K562 (cell line): ENCODE results near the gene FRMD3. TPM values are rescaled to one million over a fixed set of nuclear protein-coding genes. Genes with fewer than 3 reads are reported as not detected.

Source experiments
- ATAC-seq: fragments of 200-7000 bp; cut with Tn5 transposase; 3 replicates; pipeline ENCODE4 v1.9.1; 2020; ENCODE audit warnings: moderate library complexity
- BruUV-seq: library from RNA; stranded (reverse); fragments of 400-500 nt; replicated peaks from 2 replicates; lab custom pipeline; 2021; lab: Mats Ljungman, UMichigan
- CTCF ChIA-PET: fragments of 300-600 bp; formaldehyde crosslinking; extraction: SDS; loops from one replicate; lab custom pipeline; 2021; ENCODE audit warnings: low intra/inter-chr PET ratio; lab: Yijun Ruan, JAX
- POLR2A ChIA-PET: fragments of 300-600, 350-650 bp; sonication (Branson Sonifier 250); formaldehyde crosslinking; extraction: SDS; loops from one replicate; lab custom pipeline; 2021; ENCODE audit warnings: antibody characterized with exemption, inconsistent platforms; lab: Yijun Ruan, JAX
- DNase-seq, 4 experiments: peaks; one replicate each; pipeline versions ENCODE4 v3.0.0 to v3.0.0-alpha.2; 2011 to 2018; ENCODE audit warnings: low spot score in 3 of 4, mixed read lengths in 3 of 4; ENCODE audit errors: extremely low read depth in 1 of 4
- FAIRE-seq: peaks from 2 replicates; lab custom pipeline; 2011; peaks lifted over from hg19 to GRCh38; lab: Jason Lieb, UNC
- H2AFZ ChIP-seq: 2 replicates; pipeline ENCODE4 v1.6.0; 2011; ENCODE audit warnings: low read depth, low read length, control low read depth, inconsistent platforms
- H3K27ac ChIP-seq: fragments of 200-600 bp; 3 replicates; pipeline ENCODE4 v1.8.0; 2011; ENCODE audit warnings: low read depth, mild to moderate bottlenecking, control low read depth, inconsistent platforms, low read length, moderate library complexity, mixed read lengths; ENCODE audit errors: extremely low read depth
- H3K27me3 ChIP-seq, 2 experiments: fragments of 300-600 bp in 1 of 2; 2 replicates in 1 of 2; 3 replicates in 1 of 2; pipeline versions ENCODE4 v1.6.0 to v1.8.0; 2011; ENCODE audit warnings: inconsistent platforms in 2 of 2, low read length in 2 of 2, mild to moderate bottlenecking in 1 of 2, mixed read lengths in 1 of 2, moderate library complexity in 1 of 2; ENCODE audit not compliant: control insufficient read depth in 2 of 2, insufficient read depth in 2 of 2
- H3K36me3 ChIP-seq: fragments of 300-600 bp; 3 replicates; pipeline ENCODE4 v1.8.0; 2011; ENCODE audit warnings: mild to moderate bottlenecking, low read length, inconsistent platforms; ENCODE audit not compliant: control insufficient read depth, insufficient read depth
- H3K4me1 ChIP-seq, 2 experiments: fragments of 200-600 bp in 1 of 2; replicated peaks in 1 of 2; 2 replicates in 1 of 2; 3 replicates in 1 of 2; pipeline versions ENCODE4 v1.5.1 to v1.8.0; 2011; ENCODE audit warnings: inconsistent platforms in 2 of 2, low read length in 2 of 2, mild to moderate bottlenecking in 1 of 2, mixed read lengths in 1 of 2, moderate library complexity in 1 of 2; ENCODE audit not compliant: control insufficient read depth in 2 of 2, insufficient read depth in 2 of 2
- H3K4me2 ChIP-seq: 2 replicates; pipeline ENCODE4 v1.6.1; 2011; ENCODE audit warnings: low read length, control low read depth, inconsistent platforms, mixed read lengths; ENCODE audit not compliant: insufficient read depth
- H3K4me3 ChIP-seq: fragments of 200-600 bp; sonication (generic), shearing (Covaris generic); 2 replicates; pipeline ENCODE4 v1.5.1; 2016; ENCODE audit warnings: control low read depth, inconsistent platforms
- H3K79me2 ChIP-seq: fragments of 200-600 bp; 3 replicates; pipeline ENCODE4 v1.8.0; 2011; ENCODE audit warnings: low read length, inconsistent platforms; ENCODE audit not compliant: control insufficient read depth, insufficient read depth
- H3K9ac ChIP-seq, 2 experiments: 2 replicates each; pipeline versions ENCODE4 v1.6.0 to v1.6.1; 2011; ENCODE audit warnings: low read depth in 2 of 2, low read length in 2 of 2, control low read depth in 1 of 2, inconsistent platforms in 1 of 2, mild to moderate bottlenecking in 1 of 2, mixed read lengths in 1 of 2; ENCODE audit not compliant: insufficient read depth in 1 of 2
- H3K9me1 ChIP-seq: one replicate; pipeline ENCODE4 v1.6.0; 2011; ENCODE audit warnings: inconsistent platforms, mild to moderate bottlenecking, low read length, moderate library complexity; ENCODE audit not compliant: control insufficient read depth, insufficient read depth
- H3K9me3 ChIP-seq: replicated peaks from 2 replicates; pipeline ENCODE4 v1.5.1; 2011; ENCODE audit warnings: low read depth, low read length, inconsistent platforms; ENCODE audit not compliant: control insufficient read depth, insufficient read depth
- H4K20me1 ChIP-seq: replicated peaks from 2 replicates; pipeline ENCODE4 v1.6.1; 2011; ENCODE audit warnings: low read length, inconsistent platforms, mixed read lengths; ENCODE audit not compliant: control insufficient read depth, insufficient read depth
- C11orf30 ChIP-seq: fragments of 450-650 bp; IDR thresholded peaks from 2 replicates; pipeline ENCODE4 v1.6.1; 2016; ENCODE audit warnings: low read depth, mild to moderate bottlenecking
- CHCHD3 ChIP-seq: fragments of 250-450 bp; sonication (Bioruptor Pico); IDR thresholded peaks from 2 replicates; pipeline ENCODE4 v2.1.2; 2022; ENCODE audit warnings: mild to moderate bottlenecking
- CHD4 ChIP-seq: fragments of 200-600 bp; sonication (generic); IDR thresholded peaks from 3 replicates; pipeline ENCODE4 v1.6.1; 2012; ENCODE audit warnings: low read depth, mild to moderate bottlenecking, mixed read lengths, low read length, inconsistent platforms; ENCODE audit not compliant: insufficient read depth, insufficient replicate concordance, poor library complexity, severe bottlenecking
- MAFF ChIP-seq: IDR thresholded peaks from 2 replicates; pipeline ENCODE4 v1.6.1; 2012; ENCODE audit warnings: low read length, improper control_type of control experiment
- MAFG ChIP-seq: fragments of 450-650 bp; conservative IDR thresholded peaks from 2 replicates; pipeline ENCODE4 v1.6.1; 2016; ENCODE audit warnings: missing genetic modification characterization, missing compliant biosample characterization
- MAFK ChIP-seq: IDR thresholded peaks from 2 replicates; pipeline ENCODE4 v1.6.1; 2011; ENCODE audit warnings: low read length, improper control_type of control experiment
- NFE2 ChIP-seq: IDR thresholded peaks from 2 replicates; pipeline ENCODE4 v1.6.1; 2014; ENCODE audit warnings: antibody characterized with exemption, low read depth
- NFE2L1 ChIP-seq: fragments of 450-650 bp; IDR thresholded peaks from 2 replicates; pipeline ENCODE4 v1.6.1; 2016; ENCODE audit warnings: missing genetic modification characterization, low read depth, mild to moderate bottlenecking, missing compliant biosample characterization, moderate library complexity, borderline replicate concordance
- ZNF316 ChIP-seq: fragments of 450-650 bp; IDR thresholded peaks from 2 replicates; pipeline ENCODE4 v1.6.1; 2016
- WGBS: fragments of 100-300 bp; shearing (Covaris generic); methylation state at CpG from one replicate; pipeline ENCODE4 v1.1.6; 2016; ENCODE audit warnings: low coverage, mixed read lengths; ENCODE audit not compliant: insufficient coverage; ENCODE audit errors: missing lambda C conversion rate; 5-methylcytosine and 5-hydroxymethylcytosine counted together
- in situ Hi-C: fragments of 300-500 bp; cut with MboI; formaldehyde crosslinking; loops from 4 replicates; pipeline ENCODE4 v1.15.0; 2018; ENCODE audit warnings: inconsistent platforms, mixed read lengths
- intact Hi-C: fragments of 100-400 bp; cut with micrococcal nuclease; formaldehyde crosslinking; loops from 2 replicates; pipeline ENCODE4 v1.14.2; 2022
- polyA plus RNA-seq, 8 experiments: library from polyadenylated mRNA; depleted of rRNA in 4 of 8; stranded (reverse) in 5 of 8; unstranded in 3 of 8; fragments of >200 nt; fragmentation: Nextera tagmentation in 2 of 8; fragmentation: Illumina TruSeq in 1 of 8; extraction: Ambion mirVana in 2 of 8; extraction: Trizol in 1 of 8; gene quantifications; 2 replicates each; pipeline versions ENCODE4 v1.2.1 to v1.2.3, GENCODE V29; 2011 to 2014; ENCODE audit warnings: inconsistent platforms in 1 of 8, missing spikeins in 1 of 8
- total RNA-seq, 7 experiments: library from RNA; depleted of rRNA in 6 of 7; stranded (reverse); fragments of >200 nt in 6 of 7; fragmentation: Illumina TruSeq in 2 of 7; extraction: Trizol in 2 of 7; gene quantifications; 2 replicates each; pipeline versions ENCODE4 v1.2.1 to v1.2.3, GENCODE V29; 2011 to 2021; ENCODE audit warnings: low replicate concordance in 1 of 7

The FRMD3 gene
- total and polyA plus RNA-seq, 9 of the 15 experiments (the other 6 are each of a cell fraction or from before 2014, with no cell fraction given) = 0.09 to 0.51 (median 0.21) TPM

GRCh38 chr9:83315649-83316048 lies 222.6 kb downstream of the FRMD3 start:
- H3K27ac ChIP-seq = no peak overlapping the region
- H3K4me1 ChIP-seq = no peaks in the 10 kb centered on the region
- 28% methylated on average over 3 of the region's 4 CpGs for WGBS
- ChIA-PET CTCF (no interaction called here), POLR2A (no interaction called here)
- no peaks in the 10 kb centered on the region for H3K79me2 ChIP-seq
- in situ Hi-C loops = no loop called here
- no peaks in the 10 kb centered on the region for H3K9me3 ChIP-seq
- H3K9ac ChIP-seq = no peak overlapping the region
- H3K36me3 ChIP-seq = no peaks in the 10 kb centered on the region
- peak in 2 of 4 experiments; percentile 16 to 21 for DNase-seq
- H3K27me3 ChIP-seq = no peaks in the 10 kb centered on the region
- H2AFZ ChIP-seq = peak overlapping the region; percentile 32; the same call in 1 of the 2 replicates
- intact Hi-C loops = no loop called here
- BruUV-seq = no TSS peak
- H4K20me1 ChIP-seq = no peaks in the 10 kb centered on the region
- no peaks in the 10 kb centered on the region for H3K9me1 ChIP-seq
- TF ChIP-seq C11orf30 (peak; percentile 72), MAFK (peak; percentile 37; the same call in 1 of the 2 replicates), ZNF316 (peak; percentile 69), NFE2 (peak; percentile 83), MAFF (peak; percentile 73; the same call in 1 of the 2 replicates), CHCHD3 (CRISPR knock-in tag) (no peak), NFE2L1 (tag) (peak; percentile 59), CHD4 (no peak), MAFG (tag) (peak; percentile 78)
- H3K4me2 ChIP-seq = peak overlapping the region; percentile 41
- FAIRE-seq = no peak
- no peak overlapping the region for H3K4me3 ChIP-seq
- ATAC-seq = no peak
